ENCODE data around the gene MED7.

Gene MED7

DNA sequence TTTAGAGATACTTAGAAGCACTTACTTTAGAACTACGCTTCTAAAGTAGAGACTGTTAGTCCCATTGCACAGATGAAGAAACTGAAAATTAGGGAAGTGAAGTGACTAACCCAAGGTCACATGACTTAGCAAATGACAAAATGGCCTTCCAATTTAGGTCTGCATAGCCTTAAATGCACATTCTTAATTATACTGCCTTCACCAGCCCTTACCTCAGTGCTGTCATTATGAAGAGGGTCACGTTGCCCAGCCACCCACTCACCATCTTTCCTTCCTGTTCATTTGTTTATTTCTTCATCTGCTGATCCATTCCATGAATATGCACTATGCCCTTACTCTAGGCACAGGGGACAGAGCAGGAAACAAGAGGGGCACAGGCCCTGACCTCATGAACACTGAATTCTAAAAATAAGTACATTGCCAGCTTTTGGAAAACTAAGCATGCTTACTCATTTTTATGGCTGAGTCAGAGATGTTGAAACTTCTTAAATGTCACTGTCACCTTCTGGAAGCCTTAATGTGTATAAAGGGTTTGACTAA, 42.5 kb downstream of the MED7 start:
- no peak for DNase-seq

GRCh38 chr5:157088342-157088990, 54.2 kb downstream of the MED7 start:
- no peak for DNase-seq
